ENCODE measurements around the gene PADI3. TPM values are rescaled to one million over a fixed set of nuclear protein-coding genes. Genes with fewer than 3 reads are reported as not detected.

Gene PADI3
- total and polyA plus RNA-seq, 4 experiments from 2014 or later = not detected

DNA sequence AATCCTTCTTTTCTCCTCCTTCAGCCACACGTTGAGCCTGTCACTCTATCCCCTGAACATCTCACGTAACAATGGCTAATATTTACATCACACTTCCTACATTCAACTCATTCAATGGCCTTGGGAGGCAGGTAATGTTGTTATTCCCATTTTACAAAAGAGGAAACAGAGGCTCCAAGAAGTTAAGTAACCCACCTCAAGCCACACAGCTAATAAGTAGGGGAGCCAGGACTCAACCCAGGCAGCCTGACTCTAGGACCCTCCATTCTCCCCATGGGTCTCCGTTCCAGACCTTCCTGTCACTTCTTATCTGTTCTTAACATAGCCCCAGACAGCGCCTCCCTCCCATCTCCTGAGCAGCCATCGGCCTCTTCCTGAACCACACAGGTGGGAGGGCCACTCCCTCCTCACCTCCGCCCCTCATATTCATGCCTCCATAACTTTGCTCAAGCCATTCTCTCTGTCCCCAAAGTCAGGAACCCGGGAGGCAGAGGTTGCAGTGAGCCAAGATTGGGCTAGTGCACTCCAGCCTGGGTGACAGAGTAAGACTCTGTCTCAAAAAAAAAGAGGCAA lies 61.3 kb downstream of the PADI3 start:
- Mint-ChIP-seq H3K36me3 (no peaks in the 10 kb centered on the region), H3K4me3 (no peak overlapping the region), H3K4me1 (peaks cover 4 to 8% (median 6%) of the 10 kb centered on the region in 4 donors), H3K9me3 (peaks cover 0 to 2% (median 0%) of the 10 kb centered on the region in 8 donors), H3K27me3 (peaks cover 29 to 33% of the 10 kb centered on the region in 2 donors), H3K27ac (no peak overlapping the region)
- no peaks in the 10 kb centered on the region for H3K9me3 ChIP-seq (ENCODE audit: control insufficient read depth in 1 of 2, low read length in 2 of 2)
- H3K36me3 ChIP-seq (ENCODE audit: insufficient read depth, low read length) = no peaks in the 10 kb centered on the region
- CTCF ChIA-PET (ENCODE audit: partially characterized antibody) = no interaction called here
- no peak overlapping the region for H3K27ac ChIP-seq (ENCODE audit: low read depth, low read length)
- DNase-seq = no peak
- POLR2A ChIA-PET (ENCODE audit: partially characterized antibody) = no interaction called here
- H3K4me1 ChIP-seq (ENCODE audit: insufficient read depth, low read length) = peaks cover 4% of the 10 kb centered on the region
- no peaks in the 10 kb centered on the region for H3K27me3 ChIP-seq (ENCODE audit: insufficient read depth, low read length)
- intact Hi-C loops (cut with micrococcal nuclease) = no loop called here
- no peak overlapping the region for H3K4me3 ChIP-seq (ENCODE audit: low read length in 2 of 2)

DNA sequence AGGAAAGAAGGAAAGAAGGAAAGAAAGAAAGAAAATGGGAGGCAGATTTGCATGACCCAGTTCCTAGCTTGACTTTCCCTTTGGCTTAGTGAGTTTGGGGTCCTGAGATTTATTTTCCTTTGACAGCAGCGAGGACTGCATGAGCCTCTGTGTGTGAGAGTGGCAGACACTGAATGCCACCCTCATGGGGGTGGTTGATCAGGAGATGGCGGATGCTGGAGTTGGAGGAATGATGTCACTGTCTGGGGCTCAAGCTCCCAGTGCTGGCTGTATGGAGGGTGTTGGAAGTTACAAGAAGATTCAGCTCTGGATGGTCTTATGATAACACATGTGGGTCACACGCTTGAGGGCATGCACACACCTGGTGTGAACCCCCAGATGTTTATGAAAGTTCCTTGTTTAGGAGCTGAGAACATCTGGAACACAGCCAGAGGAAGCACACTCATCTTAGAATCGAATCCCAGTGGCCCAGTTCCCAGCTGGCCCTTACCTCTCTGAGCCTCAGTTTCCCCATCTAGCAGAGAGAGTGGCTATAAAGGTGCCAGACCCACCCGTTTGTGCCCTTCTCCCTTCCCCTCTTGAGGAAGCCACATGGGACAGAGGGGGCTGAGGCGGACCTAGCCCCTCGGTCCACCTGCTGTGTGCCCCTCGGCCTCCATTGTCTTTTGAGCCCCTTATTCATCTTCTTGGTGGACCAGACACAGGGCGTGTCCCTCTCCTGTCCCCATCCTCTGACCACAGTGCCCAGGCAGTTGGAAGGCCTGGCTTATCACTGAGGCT lies 64.8 kb downstream of the PADI3 start:
- Mint-ChIP-seq H3K4me1 (peaks cover 4 to 8% (median 6%) of the 10 kb centered on the region in 4 donors), H3K4me3 (no peak overlapping the region), H3K36me3 (no peaks in the 10 kb centered on the region), H3K27me3 (peaks cover 18 to 19% of the 10 kb centered on the region in 2 donors), H3K27ac (no peak overlapping the region), H3K9me3 (no peaks in the 10 kb centered on the region)
- Histone ChIP-seq H3K4me3 (ENCODE audit: low read length in 2 of 2) (no peak overlapping the region), H3K4me1 (ENCODE audit: insufficient read depth, low read length) (peaks cover 4% of the 10 kb centered on the region), H3K27ac (ENCODE audit: low read depth, low read length) (no peak overlapping the region), H3K9me3 (ENCODE audit: control insufficient read depth in 1 of 2, low read length in 2 of 2) (no peaks in the 10 kb centered on the region), H3K36me3 (ENCODE audit: insufficient read depth, low read length) (no peaks in the 10 kb centered on the region), H3K27me3 (ENCODE audit: insufficient read depth, low read length) (no peaks in the 10 kb centered on the region)
- ChIA-PET CTCF (ENCODE audit: partially characterized antibody) (no interaction called here), POLR2A (ENCODE audit: partially characterized antibody) (no interaction called here)
- no peak for DNase-seq
- intact Hi-C loops (cut with micrococcal nuclease) = no loop called here

DNA sequence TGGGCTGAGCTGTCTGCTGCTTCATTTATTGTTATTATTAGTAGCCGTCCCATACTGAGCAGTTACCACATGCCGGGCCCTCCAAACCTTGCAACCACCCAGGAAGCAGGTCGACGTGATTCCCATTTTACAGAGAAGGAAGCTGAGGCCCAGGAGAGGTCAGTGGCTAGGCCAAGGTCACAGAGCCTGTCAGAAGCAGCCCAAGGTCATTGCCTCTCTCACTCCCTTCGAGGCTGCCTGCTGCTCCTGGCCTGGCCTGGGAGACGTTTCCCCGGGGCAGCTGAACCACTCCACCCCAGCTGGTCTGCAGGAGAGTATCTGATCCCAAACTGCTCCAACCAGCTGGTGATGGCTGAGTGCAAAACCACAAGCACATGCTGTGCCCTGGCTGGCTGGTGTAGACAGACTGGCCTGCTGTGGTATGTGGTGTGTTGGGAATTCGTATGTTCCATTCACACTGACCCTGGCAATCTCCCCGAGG lies 65.6 kb downstream of the PADI3 start:
- no peak for DNase-seq
- Mint-ChIP-seq H3K27me3 (peaks cover 13 to 16% of the 10 kb centered on the region in 2 donors), H3K9me3 (peaks cover 0 to 2% (median 0%) of the 10 kb centered on the region in 8 donors), H3K4me1 (peaks cover 4 to 8% (median 6%) of the 10 kb centered on the region in 4 donors), H3K36me3 (no peaks in the 10 kb centered on the region), H3K4me3 (no peak overlapping the region), H3K27ac (no peak overlapping the region)
- ChIA-PET CTCF (ENCODE audit: partially characterized antibody) (no interaction called here), POLR2A (ENCODE audit: partially characterized antibody) (no interaction called here)
- intact Hi-C loops (cut with micrococcal nuclease) = no loop called here
- Histone ChIP-seq H3K36me3 (ENCODE audit: insufficient read depth, low read length) (no peaks in the 10 kb centered on the region), H3K27me3 (ENCODE audit: insufficient read depth, low read length) (no peaks in the 10 kb centered on the region), H3K27ac (ENCODE audit: low read depth, low read length) (no peak overlapping the region), H3K4me1 (ENCODE audit: insufficient read depth, low read length) (peaks cover 4% of the 10 kb centered on the region), H3K9me3 (ENCODE audit: control insufficient read depth in 1 of 2, low read length in 2 of 2) (no peaks in the 10 kb centered on the region), H3K4me3 (ENCODE audit: low read length in 2 of 2) (no peak overlapping the region)

DNA sequence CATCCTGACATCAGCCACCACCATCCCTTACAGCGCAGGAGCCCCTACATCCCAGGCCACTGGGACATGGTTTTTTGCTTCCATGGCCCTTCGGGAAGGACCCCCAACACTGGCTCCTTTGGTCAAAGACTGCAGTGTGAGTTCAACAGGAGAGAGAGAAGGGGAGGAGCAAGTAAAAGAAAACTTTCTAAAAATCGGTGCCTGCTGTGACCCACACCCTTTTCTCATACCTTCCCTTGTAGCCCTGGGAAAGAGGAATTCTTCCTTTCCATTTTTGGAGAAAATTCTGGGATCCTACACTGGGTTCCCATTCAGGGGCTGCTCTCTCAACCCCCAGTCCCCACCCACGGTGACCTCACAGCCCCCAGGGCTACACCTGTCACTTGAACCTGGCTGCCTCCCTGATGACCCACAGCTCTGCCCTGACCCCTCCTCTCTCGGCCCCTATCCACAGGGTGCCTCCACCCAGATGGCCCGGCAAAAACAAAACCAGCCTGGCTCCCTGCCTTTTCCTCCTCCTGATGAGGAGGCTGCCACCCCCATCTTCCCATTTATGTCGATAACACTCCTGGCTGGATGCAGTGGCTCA lies 66.7 kb downstream of the PADI3 start:
- Histone ChIP-seq H3K27ac (ENCODE audit: low read depth, low read length) (no peak overlapping the region), H3K36me3 (ENCODE audit: insufficient read depth, low read length) (no peaks in the 10 kb centered on the region), H3K4me3 (ENCODE audit: low read length in 2 of 2) (no peak overlapping the region), H3K9me3 (ENCODE audit: control insufficient read depth in 1 of 2, low read length in 2 of 2) (no peaks in the 10 kb centered on the region), H3K4me1 (ENCODE audit: insufficient read depth, low read length) (peaks cover 4% of the 10 kb centered on the region), H3K27me3 (ENCODE audit: insufficient read depth, low read length) (no peaks in the 10 kb centered on the region)
- Mint-ChIP-seq H3K4me3 (no peak overlapping the region), H3K4me1 (peaks cover 4 to 8% (median 6%) of the 10 kb centered on the region in 4 donors), H3K9me3 (peaks cover 0 to 6% (median 0%) of the 10 kb centered on the region in 8 donors), H3K27ac (no peak overlapping the region), H3K27me3 (peaks cover 7 to 11% of the 10 kb centered on the region in 2 donors), H3K36me3 (no peaks in the 10 kb centered on the region)
- intact Hi-C loops (cut with micrococcal nuclease) = no loop called here
- CTCF ChIA-PET (ENCODE audit: partially characterized antibody) = no interaction called here
- DNase-seq = no peak
- POLR2A ChIA-PET (ENCODE audit: partially characterized antibody) = no interaction called here

DNA sequence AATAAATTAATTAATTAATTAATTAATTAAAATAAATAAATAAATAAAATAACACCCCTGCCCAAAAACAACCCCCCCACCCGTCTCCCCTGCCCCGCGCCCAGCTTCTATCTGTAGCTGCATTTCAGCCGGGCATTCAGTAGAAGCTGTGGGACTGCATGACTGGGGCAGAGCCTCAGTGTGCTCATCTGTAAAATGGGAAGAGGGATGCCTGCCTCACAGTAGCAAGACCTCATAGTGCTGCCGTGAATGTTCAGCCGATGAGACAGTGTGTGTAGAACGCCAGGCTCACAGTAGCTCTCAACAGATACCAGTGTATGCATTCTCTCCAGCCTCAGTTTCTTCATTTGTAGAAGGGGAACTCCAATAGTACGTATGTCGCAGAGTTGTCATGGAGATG lies 67.8 kb downstream of the PADI3 start:
- H3K4me3 Mint-ChIP-seq = no peak overlapping the region
- POLR2A ChIA-PET (ENCODE audit: partially characterized antibody) = no interaction called here
- intact Hi-C loops (cut with micrococcal nuclease) = no loop called here

DNA sequence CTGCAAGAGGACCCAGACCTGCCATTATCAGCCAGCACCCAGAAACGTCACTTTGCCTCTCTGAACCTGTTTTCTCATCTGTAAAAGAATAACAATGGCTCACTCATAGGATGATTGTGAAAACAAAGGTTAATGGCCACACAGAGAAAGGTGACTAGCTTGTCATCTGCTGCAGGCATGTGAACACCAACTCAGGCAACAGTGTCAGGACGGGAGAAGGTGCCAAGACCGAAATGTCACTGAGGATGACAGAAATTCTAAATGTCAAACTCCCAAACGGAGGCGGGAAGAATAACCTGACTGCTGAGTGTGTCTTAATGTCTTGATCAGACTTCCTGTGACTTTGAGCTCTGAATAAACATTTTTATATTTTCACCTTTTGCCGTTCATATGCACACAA lies 69.4 kb downstream of the PADI3 start:
- no peaks in the 10 kb centered on the region for H3K4me1 ChIP-seq (ENCODE audit: insufficient read depth, low read length)
- Mint-ChIP-seq H3K4me3 (no peak overlapping the region), H3K27ac (no peak overlapping the region), H3K4me1 (no peaks in the 10 kb centered on the region), H3K9me3 (peaks cover 0 to 6% (median 0%) of the 10 kb centered on the region in 8 donors), H3K36me3 (no peaks in the 10 kb centered on the region), H3K27me3 (peaks cover 1 to 11% of the 10 kb centered on the region in 2 donors)
- no peak overlapping the region for H3K4me3 ChIP-seq (ENCODE audit: low read length in 2 of 2)
- ChIA-PET CTCF (ENCODE audit: partially characterized antibody) (no interaction called here), POLR2A (ENCODE audit: partially characterized antibody) (no interaction called here)
- H3K9me3 ChIP-seq (ENCODE audit: control insufficient read depth in 1 of 2, low read length in 2 of 2) = no peaks in the 10 kb centered on the region
- intact Hi-C loops (cut with micrococcal nuclease) = no loop called here
- DNase-seq = no peak
- no peaks in the 10 kb centered on the region for H3K36me3 ChIP-seq (ENCODE audit: insufficient read depth, low read length)
- no peak overlapping the region for H3K27ac ChIP-seq (ENCODE audit: low read depth, low read length)
- no peaks in the 10 kb centered on the region for H3K27me3 ChIP-seq (ENCODE audit: insufficient read depth, low read length)

More for the DNA sequence above, 67.8 kb downstream of the PADI3 start:
- no peaks in the 10 kb centered on the region for H3K36me3 Mint-ChIP-seq
- Histone ChIP-seq H3K9me3 (ENCODE audit: control insufficient read depth in 1 of 2, low read length in 2 of 2) (no peaks in the 10 kb centered on the region), H3K27me3 (ENCODE audit: insufficient read depth, low read length) (no peaks in the 10 kb centered on the region), H3K4me3 (ENCODE audit: low read length in 2 of 2) (no peak overlapping the region), H3K27ac (ENCODE audit: low read depth, low read length) (no peak overlapping the region), H3K4me1 (ENCODE audit: insufficient read depth, low read length) (peaks cover 4% of the 10 kb centered on the region), H3K36me3 (ENCODE audit: insufficient read depth, low read length) (no peaks in the 10 kb centered on the region)
- DNase-seq = no peak
- no peak overlapping the region for H3K27ac Mint-ChIP-seq
- peaks cover 4 to 8% (median 6%) of the 10 kb centered on the region in 4 donors for H3K4me1 Mint-ChIP-seq
- CTCF ChIA-PET (ENCODE audit: partially characterized antibody) = no interaction called here
- peaks cover 0 to 6% (median 0%) of the 10 kb centered on the region in 8 donors for H3K9me3 Mint-ChIP-seq
- peaks cover 7 to 15% of the 10 kb centered on the region in 2 donors for H3K27me3 Mint-ChIP-seq

DNA sequence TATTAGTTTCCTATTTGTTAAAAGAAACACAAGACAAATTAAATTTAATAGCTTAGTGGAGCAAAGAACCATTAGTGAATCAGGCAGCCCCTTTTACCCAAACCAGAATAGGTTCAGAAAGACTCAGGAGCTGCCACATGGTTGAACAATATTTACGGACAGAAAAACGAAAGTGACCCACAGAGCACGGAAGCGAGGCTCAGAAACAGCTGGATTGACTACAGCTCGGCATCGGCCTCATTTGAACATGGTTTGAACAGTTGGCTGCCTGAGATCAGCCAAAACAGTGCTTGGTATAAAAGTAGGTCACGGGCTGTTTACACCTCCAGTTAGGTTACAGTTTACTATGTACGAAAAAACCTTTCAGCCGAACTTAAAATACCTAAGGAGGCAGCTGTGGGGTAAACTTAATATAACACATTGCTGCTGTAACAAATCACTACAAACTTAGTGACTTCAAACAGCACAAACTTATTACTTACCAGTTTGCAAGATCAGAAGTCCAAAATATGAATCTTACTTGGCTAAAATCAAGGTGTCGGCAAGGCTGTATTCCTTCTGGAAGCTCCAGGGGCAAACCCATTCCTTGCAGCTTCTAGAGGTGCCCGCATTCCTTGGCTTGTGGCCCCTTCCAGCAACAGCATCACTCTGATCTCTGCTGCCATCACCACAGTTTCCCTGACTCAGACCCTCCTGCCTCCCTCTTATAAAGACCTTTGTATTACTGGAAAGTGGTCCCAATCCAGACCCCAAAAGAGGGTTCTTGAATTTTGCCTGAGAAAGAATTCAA lies 70.9 kb downstream of the PADI3 start:
- CTCF ChIA-PET (ENCODE audit: partially characterized antibody) = no interaction called here
- Histone ChIP-seq H3K27me3 (ENCODE audit: insufficient read depth, low read length) (no peaks in the 10 kb centered on the region), H3K9me3 (ENCODE audit: control insufficient read depth in 1 of 2, low read length in 2 of 2) (no peaks in the 10 kb centered on the region), H3K4me1 (ENCODE audit: insufficient read depth, low read length) (no peaks in the 10 kb centered on the region), H3K27ac (ENCODE audit: low read depth, low read length) (no peak overlapping the region), H3K4me3 (ENCODE audit: low read length in 2 of 2) (no peak overlapping the region), H3K36me3 (ENCODE audit: insufficient read depth, low read length) (no peaks in the 10 kb centered on the region)
- intact Hi-C loops (cut with micrococcal nuclease) = no loop called here
- no peak for DNase-seq
- Mint-ChIP-seq H3K36me3 (no peaks in the 10 kb centered on the region), H3K9me3 (peaks cover 0 to 6% (median 1%) of the 10 kb centered on the region in 8 donors), H3K27me3 (peaks cover 1 to 13% of the 10 kb centered on the region in 2 donors), H3K4me1 (no peaks in the 10 kb centered on the region), H3K27ac (no peak overlapping the region), H3K4me3 (no peak overlapping the region)
- POLR2A ChIA-PET (ENCODE audit: partially characterized antibody) = no interaction called here
